ENCODE data around the gene TBCD.
"Not testable (repeated sequence)": the region's sequence is repeated elsewhere in the genome, so short reads cannot be mapped to it uniquely, and the experiment has no call there.

Gene TBCD

DNA sequence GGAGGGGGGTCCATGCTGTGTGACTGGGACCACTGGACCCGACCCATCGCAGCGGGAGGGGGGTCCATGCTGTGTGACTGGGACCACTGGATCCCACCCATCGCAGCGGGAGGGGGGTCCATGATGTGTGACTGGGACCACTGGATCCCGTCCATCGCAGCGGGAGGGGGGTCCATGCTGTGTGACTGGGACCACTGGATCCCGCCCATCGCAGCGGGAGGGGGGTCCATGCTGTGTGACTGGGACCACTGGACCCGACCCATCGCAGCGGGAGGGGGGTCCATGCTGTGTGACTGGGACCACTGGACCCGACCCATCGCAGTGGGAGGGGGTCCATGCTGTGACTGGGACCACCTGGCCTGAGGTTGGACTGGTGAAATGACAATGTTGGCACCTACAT is 33.7 kb downstream of the TBCD start:
- H3K36me3 ChIP-seq (replicated peaks) = peaks cover 69% of the 10 kb centered on the region
- in situ Hi-C loops (cut with MboI; ENCODE audit: low sequenced_read_pairs) = not testable (repeated sequence)

GRCh38 chr17:82786427-82786826 is 34.6 kb downstream of the TBCD start:
- Histone ChIP-seq H3K4me3 (no peak overlapping the region), H3K9me3 (no peaks in the 10 kb centered on the region), H3K27me3 (ENCODE audit: low read depth) (no peaks in the 10 kb centered on the region), H3K36me3 (replicated peaks) (peaks cover 72% of the 10 kb centered on the region), H3K4me1 (no peaks in the 10 kb centered on the region)
- DNase-seq (ENCODE audit: low spot score in 2 of 2) = no peak
- in situ Hi-C loops (cut with MboI; ENCODE audit: low sequenced_read_pairs) = no loop called here

More for the DNA sequence above, 33.7 kb downstream of the TBCD start:
- H3K27me3 ChIP-seq (ENCODE audit: low read depth); H3K4me3 ChIP-seq; H3K9me3 ChIP-seq; H3K4me1 ChIP-seq; DNase-seq (ENCODE audit: low spot score in 2 of 2): not testable (repeated sequence)

- Histone ChIP-seq H3K4me1 (no peaks in the 10 kb centered on the region), H3K27me3 (ENCODE audit: low read depth) (no peaks in the 10 kb centered on the region), H3K36me3 (replicated peaks) (peaks cover 70% of the 10 kb centered on the region), H3K4me3 (no peak overlapping the region), H3K9me3 (no peaks in the 10 kb centered on the region)
- no peak for DNase-seq (ENCODE audit: low spot score in 2 of 2)
- in situ Hi-C loops (cut with MboI; ENCODE audit: low sequenced_read_pairs) = no loop called here
Measured at GRCh38 chr17:82787081-82787848, 35.4 kb downstream of the TBCD start.

- H3K9me3 ChIP-seq = no peaks in the 10 kb centered on the region
- peaks cover 65% of the 10 kb centered on the region for H3K36me3 ChIP-seq (replicated peaks)
- no peaks in the 10 kb centered on the region for H3K27me3 ChIP-seq (ENCODE audit: low read depth)
- H3K4me1 ChIP-seq = no peaks in the 10 kb centered on the region
- DNase-seq (ENCODE audit: low spot score in 2 of 2) = no peak
- no peak overlapping the region for H3K4me3 ChIP-seq
- in situ Hi-C loops (cut with MboI; ENCODE audit: low sequenced_read_pairs) = no loop called here
Measured at GRCh38 chr17:82788206-82789001, 36.5 kb downstream of the TBCD start.

DNA sequence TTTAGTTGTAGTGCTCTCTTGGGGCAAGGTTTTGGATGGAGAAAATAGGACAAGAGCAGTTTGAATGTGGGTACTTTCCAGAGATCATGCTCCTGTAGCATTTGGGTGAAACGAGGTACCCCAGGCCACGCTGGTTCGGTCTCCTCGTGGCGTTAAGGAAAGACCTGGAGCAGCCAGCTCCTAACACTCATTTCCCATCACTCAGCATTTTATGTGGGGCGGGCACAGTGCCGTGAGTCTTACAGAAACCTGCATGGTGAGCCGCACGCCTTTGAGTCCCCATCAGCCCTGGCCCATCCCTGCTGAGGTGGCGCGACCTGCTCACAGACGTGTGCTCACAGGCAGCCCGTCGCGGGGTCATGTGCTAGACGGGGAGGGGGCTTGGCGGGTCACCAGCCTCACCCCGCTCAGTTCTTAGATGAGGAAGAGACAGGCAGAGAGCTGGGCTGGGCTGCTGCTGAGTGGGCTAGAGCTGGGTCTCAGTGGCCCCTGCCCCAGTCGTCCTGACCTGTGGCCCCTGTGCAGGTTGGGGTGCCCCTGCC is 37.3 kb downstream of the TBCD start:
- no peaks in the 10 kb centered on the region for H3K9me3 ChIP-seq
- H3K4me3 ChIP-seq = no peak overlapping the region
- DNase-seq (ENCODE audit: low spot score in 2 of 2) = no peak
- H3K4me1 ChIP-seq = no peaks in the 10 kb centered on the region
- no peaks in the 10 kb centered on the region for H3K27me3 ChIP-seq (ENCODE audit: low read depth)
- in situ Hi-C loops (cut with MboI; ENCODE audit: low sequenced_read_pairs) = no loop called here
- H3K36me3 ChIP-seq (replicated peaks) = peaks cover 64% of the 10 kb centered on the region

GRCh38 chr17:82789806-82790205 is 37.9 kb downstream of the TBCD start:
- no peaks in the 10 kb centered on the region for H3K4me1 ChIP-seq

DNA sequence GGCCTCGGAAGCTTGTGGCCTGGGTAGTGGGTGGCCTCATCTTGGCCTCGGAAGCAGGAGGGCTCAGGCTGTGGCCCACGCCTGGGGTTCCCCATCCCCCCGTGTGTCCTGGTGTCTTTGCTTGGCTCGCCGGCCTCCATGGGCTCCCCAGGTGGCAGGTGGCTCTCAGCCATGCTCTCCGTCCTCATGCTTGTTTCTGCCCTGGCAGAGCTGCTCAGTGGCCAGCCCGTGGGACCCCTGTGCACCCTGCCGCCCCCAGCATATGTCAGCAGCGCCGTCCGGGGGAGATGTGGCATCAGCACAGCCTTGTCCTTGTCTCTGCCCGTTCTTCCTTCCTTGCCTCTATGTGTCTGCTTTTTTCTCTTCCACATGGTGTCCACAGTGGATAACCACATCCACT is 38.5 kb downstream of the TBCD start:
- Histone ChIP-seq H3K27me3 (ENCODE audit: low read depth) (no peaks in the 10 kb centered on the region), H3K4me3 (no peak overlapping the region), H3K4me1 (no peaks in the 10 kb centered on the region), H3K36me3 (replicated peaks) (peaks cover 72% of the 10 kb centered on the region), H3K9me3 (no peaks in the 10 kb centered on the region)
- DNase-seq (ENCODE audit: low spot score in 2 of 2) = no peak
- in situ Hi-C loops (cut with MboI; ENCODE audit: low sequenced_read_pairs) = no loop called here

More at GRCh38 chr17:82789806-82790205, 37.9 kb downstream of the TBCD start:
- no peak overlapping the region for H3K4me3 ChIP-seq
- no peak for DNase-seq (ENCODE audit: low spot score in 2 of 2)
- no peaks in the 10 kb centered on the region for H3K27me3 ChIP-seq (ENCODE audit: low read depth)
- in situ Hi-C loops (cut with MboI; ENCODE audit: low sequenced_read_pairs) = no loop called here
- no peaks in the 10 kb centered on the region for H3K9me3 ChIP-seq
- H3K36me3 ChIP-seq (replicated peaks) = peaks cover 66% of the 10 kb centered on the region

GRCh38 chr17:82791532-82791931 is 39.7 kb downstream of the TBCD start:
- Histone ChIP-seq H3K27me3 (ENCODE audit: low read depth) (no peaks in the 10 kb centered on the region), H3K4me1 (no peaks in the 10 kb centered on the region), H3K9me3 (no peaks in the 10 kb centered on the region), H3K4me3 (no peak overlapping the region), H3K36me3 (replicated peaks) (peaks cover 76% of the 10 kb centered on the region)
- in situ Hi-C loops (cut with MboI; ENCODE audit: low sequenced_read_pairs) = no loop called here
- no peak for DNase-seq (ENCODE audit: low spot score in 2 of 2)

GRCh38 chr17:82793974-82794630 is 42.2 kb downstream of the TBCD start:
- in situ Hi-C loops (cut with MboI; ENCODE audit: low sequenced_read_pairs) = no loop called here
- Histone ChIP-seq H3K36me3 (replicated peaks) (peaks cover 80% of the 10 kb centered on the region), H3K4me3 (no peak overlapping the region), H3K9me3 (no peaks in the 10 kb centered on the region), H3K27me3 (ENCODE audit: low read depth) (no peaks in the 10 kb centered on the region), H3K4me1 (no peaks in the 10 kb centered on the region)
- DNase-seq (ENCODE audit: low spot score in 2 of 2) = no peak

GRCh38 chr17:82794781-82795482 is 43.1 kb downstream of the TBCD start:
- Histone ChIP-seq H3K36me3 (replicated peaks) (peaks cover 80% of the 10 kb centered on the region), H3K9me3 (no peaks in the 10 kb centered on the region), H3K4me3 (no peak overlapping the region), H3K4me1 (no peaks in the 10 kb centered on the region), H3K27me3 (ENCODE audit: low read depth) (no peaks in the 10 kb centered on the region)
- no peak for DNase-seq (ENCODE audit: low spot score in 2 of 2)
- in situ Hi-C loops (cut with MboI; ENCODE audit: low sequenced_read_pairs) = no loop called here

- H3K36me3 ChIP-seq (replicated peaks) = peaks cover 80% of the 10 kb centered on the region
- no peaks in the 10 kb centered on the region for H3K27me3 ChIP-seq (ENCODE audit: low read depth)
- H3K4me1 ChIP-seq = no peaks in the 10 kb centered on the region
- H3K4me3 ChIP-seq = no peak overlapping the region
- no peaks in the 10 kb centered on the region for H3K9me3 ChIP-seq
- DNase-seq (ENCODE audit: low spot score in 2 of 2) = no peak
- in situ Hi-C loops (cut with MboI; ENCODE audit: low sequenced_read_pairs) = no loop called here
Measured at GRCh38 chr17:82795615-82796014, 43.8 kb downstream of the TBCD start.

- Histone ChIP-seq H3K9me3 (no peaks in the 10 kb centered on the region), H3K27me3 (ENCODE audit: low read depth) (no peaks in the 10 kb centered on the region), H3K4me3 (no peak overlapping the region), H3K36me3 (replicated peaks) (peaks cover 70% of the 10 kb centered on the region), H3K4me1 (no peaks in the 10 kb centered on the region)
- DNase-seq (ENCODE audit: low spot score in 2 of 2) = no peak
- in situ Hi-C loops (cut with MboI; ENCODE audit: low sequenced_read_pairs) = no loop called here
Measured at GRCh38 chr17:82797061-82797460, 45.2 kb downstream of the TBCD start.

- Histone ChIP-seq H3K36me3 (replicated peaks) (peaks cover 69% of the 10 kb centered on the region), H3K9me3 (no peaks in the 10 kb centered on the region), H3K4me1 (no peaks in the 10 kb centered on the region), H3K27me3 (ENCODE audit: low read depth) (no peaks in the 10 kb centered on the region), H3K4me3 (no peak overlapping the region)
- DNase-seq (ENCODE audit: low spot score in 2 of 2) = no peak
- in situ Hi-C loops (cut with MboI; ENCODE audit: low sequenced_read_pairs) = no loop called here
Measured at GRCh38 chr17:82798752-82799151, 46.9 kb downstream of the TBCD start.

Measured in HAP-1 (cell line).